HG03097 (cell line): ENCODE results near the gene CATSPER1.
A peak's percentile ranks its signal among the peaks of the same experiment; 100 is the strongest.

Experiments used
- ATAC-seq: cut with Tn5 transposase; IDR thresholded peaks from one replicate; pipeline ENCODE4 v1.9.1; 2021; ENCODE audit not compliant: unreplicated experiment, low FRiP score

Gene CATSPER1

DNA sequence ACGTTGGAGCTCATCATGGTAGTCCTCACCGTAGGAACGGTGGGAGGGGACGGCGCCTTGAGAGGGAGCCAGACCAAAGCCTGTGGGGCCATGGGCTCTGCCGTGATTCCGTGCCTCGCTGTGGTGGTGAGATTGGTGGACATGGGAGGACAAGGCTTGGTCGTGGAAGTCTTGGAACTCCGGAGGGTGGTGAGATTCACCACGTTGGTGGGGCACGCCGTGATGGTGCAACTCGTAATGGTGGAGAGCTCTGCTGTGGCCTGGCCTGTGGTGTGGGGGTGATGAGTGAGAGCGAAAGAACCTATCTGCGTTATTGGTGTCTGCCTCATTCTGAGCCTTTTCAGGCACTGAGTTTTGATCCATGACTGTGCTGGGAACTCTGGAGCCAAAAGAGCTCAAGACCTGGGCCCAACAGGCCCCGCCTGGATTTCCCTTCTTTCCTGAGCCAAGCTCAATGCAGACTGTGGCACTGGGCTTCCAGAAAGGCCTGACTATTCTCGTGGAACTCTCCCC lies at the start of gene CATSPER1:
CATSPER1 (minus strand) TSS at position 463 of the 513 bp plus-strand sequence; CDS start at position 363, 100 bp downstream.
- ATAC-seq: no peak

DNA sequence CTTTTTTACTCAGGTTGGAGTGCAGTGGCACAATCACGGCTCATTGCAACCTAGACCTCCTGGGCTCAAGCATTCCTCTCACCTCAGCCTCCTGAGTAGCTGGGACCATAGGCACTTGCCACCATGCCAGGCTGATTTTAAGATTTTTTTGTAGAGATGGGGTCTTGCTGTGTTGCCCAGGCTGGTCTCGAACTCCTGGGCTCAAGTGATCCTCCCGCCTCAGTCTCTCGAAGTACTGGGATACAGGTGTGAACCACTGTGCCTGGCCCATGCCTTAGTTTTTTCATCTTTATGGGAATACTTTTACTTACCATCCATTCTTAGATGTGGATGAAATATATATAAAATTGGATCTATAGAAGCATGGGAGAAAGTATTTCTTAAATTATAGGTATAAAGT lies 49.0 kb upstream of the CATSPER1 start:
- ATAC-seq: no peak

DNA sequence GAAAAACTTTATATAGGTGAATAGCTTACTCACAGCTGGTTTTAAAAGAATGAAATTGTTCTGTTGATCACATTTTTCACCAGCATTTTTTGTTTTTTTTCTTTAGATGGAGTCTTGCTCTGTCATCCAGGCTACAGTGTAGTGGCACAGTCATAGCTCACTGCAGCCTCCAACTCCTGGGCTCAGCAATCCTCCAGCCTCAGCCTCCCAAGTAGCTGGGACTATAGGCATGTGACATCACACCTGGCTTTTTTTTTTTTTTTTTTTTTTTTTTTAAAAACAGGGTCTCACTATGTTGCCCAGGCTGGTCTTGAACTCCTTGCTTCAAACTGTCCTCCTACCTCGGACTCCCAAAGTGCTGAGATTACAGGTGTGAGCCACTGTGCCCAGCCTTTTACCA lies 47.4 kb upstream of the CATSPER1 start:
- no peak for ATAC-seq

DNA sequence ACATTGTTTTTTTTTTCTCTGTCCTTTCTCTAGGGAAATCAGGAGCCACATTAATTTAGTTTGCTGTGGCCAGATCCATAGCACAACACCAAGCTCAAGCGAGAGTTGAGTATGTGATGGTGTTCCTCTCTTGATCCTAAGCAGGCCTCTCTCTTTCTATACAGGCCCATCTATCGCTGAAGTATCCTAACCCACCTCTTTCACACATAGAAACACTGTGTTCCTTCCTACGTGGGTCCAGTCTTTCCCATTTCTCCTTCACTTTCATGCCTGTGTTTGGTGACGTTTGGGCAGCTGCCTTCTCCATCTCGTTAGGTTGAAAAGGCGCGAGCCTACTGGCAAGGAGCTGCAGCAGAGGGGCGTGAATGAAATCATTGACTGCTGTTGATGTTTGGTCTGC lies 46.2 kb upstream of the CATSPER1 start:
- ATAC-seq: no peak

DNA sequence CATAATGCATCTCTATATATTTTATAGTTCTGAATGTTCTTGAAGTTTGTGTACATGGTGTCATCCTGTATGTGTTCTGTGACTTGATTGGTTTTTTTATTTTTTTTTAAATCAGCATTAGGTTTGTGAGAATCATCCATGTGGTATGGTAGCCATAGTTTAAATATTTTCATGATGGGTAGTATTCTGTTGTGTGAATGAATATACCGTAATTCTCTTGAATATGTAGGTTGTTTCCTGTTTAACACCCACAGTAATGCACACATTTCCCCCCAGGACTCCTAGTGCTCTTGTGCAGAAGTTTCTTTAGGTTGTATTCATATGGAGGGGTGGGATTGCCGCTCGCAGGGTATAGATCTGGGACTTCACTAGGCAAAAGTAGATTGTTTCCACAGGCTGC lies 45.8 kb upstream of the CATSPER1 start:
- no peak for ATAC-seq

- no peak for ATAC-seq
Observed at GRCh38 chr11:66071381-66071801, 45.1 kb upstream of the CATSPER1 start.

DNA sequence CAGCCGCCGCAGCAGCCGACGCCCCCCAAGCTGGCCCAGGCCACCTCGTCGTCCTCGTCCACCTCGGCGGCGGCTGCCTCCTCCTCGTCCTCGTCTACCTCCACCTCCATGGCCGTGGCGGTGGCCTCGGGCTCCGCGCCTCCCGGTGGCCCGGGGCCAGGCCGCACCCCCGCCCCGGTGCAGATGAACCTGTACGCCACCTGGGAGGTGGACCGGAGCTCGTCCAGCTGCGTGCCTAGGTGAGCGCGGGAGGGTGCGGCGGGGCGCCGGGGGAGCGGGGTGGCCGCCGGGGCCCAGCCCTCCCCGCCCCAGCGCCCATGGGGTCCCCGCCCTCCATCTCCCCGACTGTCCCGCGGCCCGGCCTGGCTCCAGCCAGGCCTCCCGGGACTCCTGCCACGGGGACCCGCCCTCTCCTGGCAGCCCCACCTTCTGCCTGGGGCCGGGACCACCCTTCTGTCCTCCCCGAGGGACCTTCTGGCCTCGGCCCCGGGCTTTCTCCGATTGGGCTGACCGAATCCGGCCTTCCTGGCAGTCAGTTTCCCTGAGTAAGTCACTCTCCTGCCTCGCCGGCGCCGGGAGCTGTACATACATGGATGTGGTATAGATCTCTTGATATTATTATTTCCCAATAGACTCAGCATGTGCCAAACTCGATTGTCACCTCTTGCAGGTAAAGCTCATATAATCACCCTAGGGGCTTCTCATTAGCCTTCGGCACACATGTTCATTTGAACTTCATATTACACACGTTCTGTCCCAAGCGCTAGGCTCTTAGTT lies 44.5 kb upstream of the CATSPER1 start:
- no peak for ATAC-seq

DNA sequence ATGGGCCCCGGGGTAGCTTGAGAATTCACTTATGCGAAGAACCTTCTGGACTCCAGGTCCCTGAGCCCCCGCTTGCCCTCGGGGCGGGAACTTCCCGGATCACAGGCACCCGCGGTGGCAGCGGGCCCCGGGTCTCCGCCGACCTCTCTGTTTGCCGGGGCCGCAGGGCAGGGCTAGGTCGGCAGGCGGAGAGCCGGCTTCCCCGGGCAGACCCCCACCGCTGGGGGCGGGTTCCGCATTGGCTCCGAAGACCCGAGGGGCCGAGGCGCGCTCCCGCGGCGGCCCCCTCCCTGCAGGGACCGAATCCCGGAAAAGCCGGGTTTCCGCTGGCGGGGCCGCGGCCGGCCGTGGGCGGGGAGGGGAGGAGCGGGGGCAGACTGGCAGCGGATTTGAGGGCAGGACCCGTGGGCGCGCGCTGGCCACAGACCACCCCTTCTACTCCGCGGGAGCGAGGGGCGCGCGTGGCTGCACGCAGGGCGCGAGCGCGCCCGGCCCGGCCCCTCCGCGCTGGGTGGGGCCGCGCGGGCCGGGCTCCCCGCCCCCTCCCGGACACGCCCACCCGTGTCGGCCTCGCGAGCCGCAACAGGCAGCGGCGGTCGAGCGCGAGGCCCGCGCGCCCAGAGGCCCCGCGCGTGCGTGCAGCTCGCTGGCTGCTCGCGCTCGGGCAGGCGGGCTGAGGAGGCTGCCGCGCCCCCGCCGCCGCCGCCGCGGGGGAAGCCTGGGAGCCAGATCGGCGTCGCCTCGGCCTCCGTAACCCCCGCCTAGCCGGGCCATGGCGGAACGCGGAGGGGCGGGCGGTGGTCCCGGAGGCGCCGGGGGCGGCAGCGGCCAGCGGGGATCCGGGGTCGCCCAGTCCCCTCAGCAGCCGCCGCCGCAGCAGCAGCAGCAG lies 43.7 kb upstream of the CATSPER1 start, which contains the start of gene PACS1:
PACS1 (plus strand) TSS at position 558 of the 889 bp plus-strand sequence; CDS start at position 773, 215 bp downstream.
- peak; percentile 34 for ATAC-seq

- no peak for ATAC-seq
Observed at GRCh38 chr11:66068923-66069714, 42.8 kb upstream of the CATSPER1 start.

DNA sequence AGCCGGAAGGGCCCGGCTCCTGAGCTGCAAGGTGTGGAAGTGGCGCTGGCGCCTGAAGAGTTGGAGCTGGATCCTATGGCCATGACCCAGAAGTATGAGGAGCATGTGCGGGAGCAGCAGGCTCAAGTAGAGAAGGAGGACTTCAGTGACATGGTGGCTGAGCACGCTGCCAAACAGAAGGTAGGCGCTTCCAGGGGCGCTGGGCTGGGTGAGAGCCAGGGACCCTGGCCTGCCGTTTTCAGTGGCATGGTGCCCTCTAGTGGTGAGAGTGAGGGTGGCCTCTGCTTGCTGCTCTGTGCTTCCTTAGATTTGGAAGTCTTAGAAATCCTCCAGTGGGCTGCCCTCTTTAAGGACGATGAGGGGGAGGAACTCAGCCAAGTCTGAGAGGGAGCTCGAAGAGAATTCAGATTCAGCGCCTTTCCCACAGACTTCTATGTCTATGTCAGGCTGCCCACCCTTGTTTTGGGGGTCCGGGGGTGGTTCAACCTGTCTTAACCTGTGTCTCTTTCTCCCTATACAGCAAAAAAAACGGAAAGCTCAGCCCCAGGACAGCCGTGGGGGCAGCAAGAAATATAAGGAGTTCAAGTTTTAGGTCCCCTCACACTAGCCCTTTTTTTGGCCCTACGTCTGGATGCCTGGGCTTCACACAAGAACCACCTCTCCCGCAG lies 42.0 kb upstream of the CATSPER1 start:
- no peak for ATAC-seq

- ATAC-seq: no peak
Observed at GRCh38 chr11:66067640-66068039, 41.4 kb upstream of the CATSPER1 start.

- no peak for ATAC-seq
Observed at GRCh38 chr11:66066751-66067150, 40.5 kb upstream of the CATSPER1 start.

- ATAC-seq: no peak
Observed at GRCh38 chr11:66064571-66064970, 38.3 kb upstream of the CATSPER1 start.

DNA sequence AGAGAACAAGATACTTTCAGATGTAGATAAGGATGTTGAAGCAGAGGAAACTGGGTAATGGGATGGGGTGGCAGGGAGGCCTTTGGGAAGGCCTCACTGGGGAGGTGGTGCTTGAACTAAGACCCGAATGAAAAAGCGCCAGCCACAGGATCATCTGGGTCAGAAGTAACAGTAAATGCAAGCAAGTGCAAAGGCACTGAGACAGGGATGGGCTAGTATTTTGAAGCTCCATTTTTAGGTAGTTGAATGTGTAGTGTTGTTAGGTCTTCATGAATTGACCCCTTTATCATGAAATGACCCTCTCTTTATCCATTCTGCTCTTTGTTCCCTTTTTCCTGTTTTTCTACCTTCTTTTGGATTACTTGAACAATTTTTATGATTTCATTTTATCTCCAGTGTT lies 37.6 kb upstream of the CATSPER1 start:
- ATAC-seq: no peak

DNA sequence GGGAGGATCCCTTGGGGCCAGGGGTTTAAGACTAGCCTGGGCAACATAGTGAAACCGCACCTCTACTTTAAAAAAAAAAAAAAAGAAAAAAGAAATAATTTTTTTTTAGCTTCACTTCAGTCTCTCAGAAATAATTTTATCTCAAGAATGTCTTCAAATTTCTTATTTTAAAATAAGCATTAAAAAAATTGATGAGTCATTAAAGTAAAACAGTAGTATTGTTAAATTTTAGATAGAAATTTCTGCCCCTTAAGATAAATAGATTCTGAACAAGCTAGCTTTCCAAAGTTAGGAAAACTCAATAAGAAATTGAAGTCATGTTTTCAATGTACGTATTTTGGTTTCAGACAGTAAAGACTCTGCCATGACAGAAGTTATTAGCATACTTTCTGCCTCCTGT lies 36.1 kb upstream of the CATSPER1 start:
- no peak for ATAC-seq

DNA sequence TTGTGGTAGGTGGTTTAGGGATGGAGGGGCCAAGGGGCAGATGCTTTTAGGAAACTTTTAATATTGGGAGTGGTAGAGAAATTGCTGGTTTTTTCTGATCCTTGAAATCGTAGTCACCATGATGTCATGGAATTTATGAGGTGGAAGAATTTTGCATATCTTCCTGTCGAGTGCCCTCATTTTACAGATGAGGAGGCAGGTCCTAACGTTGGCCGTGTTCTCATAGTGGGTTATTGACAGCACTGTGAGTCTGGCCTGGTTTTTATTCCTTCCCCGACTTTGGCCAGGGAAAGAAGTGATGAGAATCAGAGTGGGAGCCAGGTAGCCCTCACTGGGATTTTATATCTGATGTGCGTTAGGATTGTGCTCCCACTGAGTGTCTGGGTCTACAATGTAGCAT lies 35.0 kb upstream of the CATSPER1 start:
- ATAC-seq: no peak

- ATAC-seq: no peak
Observed at GRCh38 chr11:66059966-66060680, 33.8 kb upstream of the CATSPER1 start.

DNA sequence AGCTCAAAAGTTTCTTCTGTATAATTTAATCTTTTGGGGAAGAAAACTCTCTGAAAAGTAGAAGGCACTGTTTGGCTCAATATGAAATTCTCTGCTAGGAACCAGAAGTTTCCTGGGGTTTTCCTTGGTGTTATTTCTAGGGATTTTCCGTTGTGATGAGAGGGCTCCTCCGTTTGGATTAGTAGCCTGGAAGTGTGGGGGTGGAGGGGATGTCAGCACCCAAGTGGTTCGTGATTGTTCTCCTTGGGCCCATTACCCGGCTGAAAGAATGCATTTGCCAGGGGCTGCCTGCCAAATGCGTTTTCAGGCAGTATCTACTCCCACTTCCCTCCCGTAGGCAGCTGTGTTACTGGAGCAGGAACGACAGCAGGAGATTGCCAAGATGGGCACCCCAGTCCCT lies 30.2 kb upstream of the CATSPER1 start:
- ATAC-seq: no peak

DNA sequence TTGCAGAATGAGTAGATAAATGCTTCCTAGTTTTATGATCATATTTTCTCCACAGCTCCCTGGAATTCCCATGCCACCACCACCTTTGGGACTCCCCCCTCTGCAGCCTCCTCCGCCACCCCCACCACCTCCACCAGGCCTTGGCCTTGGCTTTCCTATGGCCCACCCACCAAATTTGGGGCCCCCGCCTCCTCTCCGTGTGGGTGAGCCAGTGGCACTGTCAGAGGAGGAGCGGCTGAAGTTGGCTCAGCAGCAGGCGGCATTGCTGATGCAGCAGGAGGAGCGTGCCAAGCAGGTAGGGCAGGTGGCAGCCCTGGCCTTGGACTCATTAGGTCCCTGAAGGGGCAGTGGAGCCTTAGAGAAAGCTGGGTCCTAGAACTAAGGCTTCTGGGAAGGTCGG lies 28.7 kb upstream of the CATSPER1 start:
- no peak for ATAC-seq

DNA sequence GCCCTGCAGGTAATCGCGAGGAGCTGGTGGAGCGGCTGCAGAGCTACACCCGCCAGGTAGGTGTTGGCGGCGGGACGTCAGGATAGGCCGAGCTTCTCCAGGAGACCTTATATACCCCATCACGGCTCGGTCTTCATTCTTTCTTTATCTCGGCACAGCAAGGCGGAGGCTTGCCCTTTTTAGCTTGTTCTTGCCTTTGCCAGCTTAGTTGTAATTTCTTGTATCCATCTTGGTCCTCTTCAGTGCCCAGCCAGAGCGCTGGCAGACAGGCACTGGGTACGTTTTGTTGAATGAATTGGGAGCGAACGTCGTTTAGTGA lies 26.3 kb upstream of the CATSPER1 start:
- ATAC-seq: no peak
